ENCODE measurements around the gene OCRL.

DNA sequence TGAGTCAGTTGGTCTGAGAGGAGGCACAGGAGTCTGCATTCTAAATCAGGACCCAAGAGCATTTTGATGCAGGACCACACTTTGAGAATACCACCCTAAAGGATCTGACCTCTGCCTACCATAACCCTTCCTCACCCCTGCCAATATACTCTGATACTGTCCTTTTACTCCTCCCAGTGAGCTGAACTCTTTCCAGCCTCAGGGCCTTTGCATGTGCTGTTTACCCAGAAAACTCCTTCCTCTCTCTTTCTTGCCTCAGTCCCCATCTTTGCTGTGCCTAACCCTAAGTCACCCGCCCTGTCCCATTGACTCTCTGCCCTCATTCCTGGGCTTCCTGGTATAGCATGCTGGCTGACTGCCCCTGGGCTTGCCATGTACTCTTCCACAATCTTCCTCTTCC lies 54.7 kb downstream of the OCRL start:
- TF ChIP-seq, protein P1, sequence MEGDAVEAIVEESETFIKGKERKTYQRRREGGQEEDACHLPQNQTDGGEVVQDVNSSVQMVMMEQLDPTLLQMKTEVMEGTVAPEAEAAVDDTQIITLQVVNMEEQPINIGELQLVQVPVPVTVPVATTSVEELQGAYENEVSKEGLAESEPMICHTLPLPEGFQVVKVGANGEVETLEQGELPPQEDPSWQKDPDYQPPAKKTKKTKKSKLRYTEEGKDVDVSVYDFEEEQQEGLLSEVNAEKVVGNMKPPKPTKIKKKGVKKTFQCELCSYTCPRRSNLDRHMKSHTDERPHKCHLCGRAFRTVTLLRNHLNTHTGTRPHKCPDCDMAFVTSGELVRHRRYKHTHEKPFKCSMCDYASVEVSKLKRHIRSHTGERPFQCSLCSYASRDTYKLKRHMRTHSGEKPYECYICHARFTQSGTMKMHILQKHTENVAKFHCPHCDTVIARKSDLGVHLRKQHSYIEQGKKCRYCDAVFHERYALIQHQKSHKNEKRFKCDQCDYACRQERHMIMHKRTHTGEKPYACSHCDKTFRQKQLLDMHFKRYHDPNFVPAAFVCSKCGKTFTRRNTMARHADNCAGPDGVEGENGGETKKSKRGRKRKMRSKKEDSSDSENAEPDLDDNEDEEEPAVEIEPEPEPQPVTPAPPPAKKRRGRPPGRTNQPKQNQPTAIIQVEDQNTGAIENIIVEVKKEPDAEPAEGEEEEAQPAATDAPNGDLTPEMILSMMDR (IDR thresholded peaks at IDR 0.05): no peak
- TF ChIP-seq POLR2A (IDR thresholded peaks at IDR 0.05): no peak

Measured in testis (tissue), 2 donors.